EH (cell line): ENCODE data around the gene MAD1L1.

ENCODE experiments used
- DNase-seq: peaks from one replicate; pipeline ENCODE4 v3.0.0-alpha.2; 2015; ENCODE audit warnings: low read depth

Gene MAD1L1

DNA sequence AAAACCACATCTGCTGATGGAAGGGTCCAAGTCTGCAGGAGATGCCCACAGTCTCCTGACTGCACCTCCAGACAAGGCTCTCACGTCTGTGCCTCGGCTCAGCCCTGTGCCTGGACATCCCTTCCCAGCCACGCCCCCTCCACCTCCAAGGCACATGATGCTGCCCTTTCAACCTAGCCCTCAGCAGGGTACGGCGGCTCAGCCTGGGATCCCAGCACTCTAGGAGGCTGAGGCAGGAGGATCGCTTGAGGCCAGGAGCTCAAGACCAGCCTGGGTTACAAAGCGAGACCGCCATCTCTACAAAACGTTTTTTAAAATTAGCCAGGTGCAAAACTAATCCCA is 14.3 kb downstream of the MAD1L1 start:
- DNase-seq = no peak

GRCh38 chr7:2217716-2218443 is 14.9 kb downstream of the MAD1L1 start:
- peak; percentile 16 for DNase-seq

GRCh38 chr7:2217206-2217605 is 15.5 kb downstream of the MAD1L1 start:
- no peak for DNase-seq

GRCh38 chr7:2215851-2216250 is 16.9 kb downstream of the MAD1L1 start:
- DNase-seq = no peak

- DNase-seq = no peak
Measured at GRCh38 chr7:2214636-2215035, 18.1 kb downstream of the MAD1L1 start.

DNA sequence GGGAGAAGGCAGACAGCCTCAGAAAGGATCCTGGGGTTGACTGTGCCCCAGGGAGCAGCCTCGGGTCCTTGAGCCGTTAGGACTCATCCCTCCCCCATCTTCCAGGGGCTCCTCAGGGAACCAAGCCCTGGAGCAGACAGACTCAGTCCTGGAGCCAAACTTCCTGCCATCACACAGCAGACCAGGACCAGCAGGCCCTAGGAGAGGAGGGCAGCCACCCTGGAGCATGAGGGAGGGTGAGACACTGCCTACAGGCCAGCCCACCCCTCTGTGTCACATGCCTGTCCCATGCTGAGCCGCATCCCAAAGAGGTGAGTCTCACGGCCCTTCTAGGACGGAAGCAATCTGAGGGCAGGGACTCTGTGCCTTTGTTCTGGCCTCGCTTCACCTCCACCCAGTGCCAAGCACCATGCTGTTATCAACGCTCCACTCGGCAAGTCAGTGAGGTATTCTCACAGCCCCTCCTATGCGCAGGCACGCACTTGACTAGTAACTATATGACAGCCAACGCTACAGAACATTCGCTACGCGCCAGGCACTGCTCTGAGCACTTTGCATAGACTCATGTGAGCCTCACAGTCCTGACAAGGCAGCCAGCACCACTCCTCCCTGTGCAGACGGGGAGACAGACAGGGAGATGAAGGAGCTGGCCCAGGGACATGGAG is 19.1 kb downstream of the MAD1L1 start:
- no peak for DNase-seq

GRCh38 chr7:2212906-2213305 is 19.8 kb downstream of the MAD1L1 start:
- DNase-seq = peak; percentile 16

GRCh38 chr7:2211926-2212325 is 20.8 kb downstream of the MAD1L1 start:
- DNase-seq = no peak

GRCh38 chr7:2211259-2211880 is 21.4 kb downstream of the MAD1L1 start:
- DNase-seq = no peak

- no peak for DNase-seq
Measured at GRCh38 chr7:2210551-2211258, 22.0 kb downstream of the MAD1L1 start.

- no peak for DNase-seq
Measured at GRCh38 chr7:2209961-2210323, 22.8 kb downstream of the MAD1L1 start.

- DNase-seq = peak; percentile 78
Measured at GRCh38 chr7:2209146-2209960, 23.4 kb downstream of the MAD1L1 start.

- DNase-seq = no peak
Measured at GRCh38 chr7:2208712-2209111, 24.0 kb downstream of the MAD1L1 start.

DNA sequence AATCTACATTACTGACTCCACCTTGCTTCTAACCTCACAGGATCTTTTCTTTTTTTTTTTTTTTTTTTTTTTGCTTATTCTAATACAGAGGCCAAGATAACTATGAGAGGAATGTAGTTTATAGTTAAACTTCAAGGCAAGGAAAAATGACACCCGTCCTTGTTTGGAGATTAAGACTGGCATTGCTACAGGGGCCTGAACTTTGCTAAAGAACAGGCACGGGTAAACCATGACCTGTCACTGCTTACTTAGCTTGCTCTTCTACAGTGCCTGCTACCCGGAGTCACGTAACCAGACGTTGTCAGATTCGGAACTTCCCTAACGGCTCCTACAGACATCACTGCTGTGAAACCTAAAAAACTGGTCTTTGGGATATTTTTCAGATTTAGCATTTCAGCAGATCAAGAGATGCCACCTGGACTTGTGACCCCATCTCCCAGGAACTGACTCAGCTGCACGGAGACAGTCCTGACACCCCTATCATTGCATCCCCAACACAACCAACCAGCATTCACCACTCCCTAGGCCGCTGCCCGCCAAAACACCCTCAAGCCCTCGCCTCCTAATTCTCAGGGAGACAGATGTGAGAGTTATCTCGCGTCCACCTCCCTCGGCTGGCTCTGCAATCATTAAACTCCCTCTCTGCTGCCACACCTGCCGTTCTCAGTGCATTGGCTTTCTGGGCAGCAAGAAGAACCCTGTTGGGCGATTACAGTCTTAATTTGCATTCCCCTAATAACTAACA is 27.5 kb downstream of the MAD1L1 start:
- peak; percentile 57 for DNase-seq

DNA sequence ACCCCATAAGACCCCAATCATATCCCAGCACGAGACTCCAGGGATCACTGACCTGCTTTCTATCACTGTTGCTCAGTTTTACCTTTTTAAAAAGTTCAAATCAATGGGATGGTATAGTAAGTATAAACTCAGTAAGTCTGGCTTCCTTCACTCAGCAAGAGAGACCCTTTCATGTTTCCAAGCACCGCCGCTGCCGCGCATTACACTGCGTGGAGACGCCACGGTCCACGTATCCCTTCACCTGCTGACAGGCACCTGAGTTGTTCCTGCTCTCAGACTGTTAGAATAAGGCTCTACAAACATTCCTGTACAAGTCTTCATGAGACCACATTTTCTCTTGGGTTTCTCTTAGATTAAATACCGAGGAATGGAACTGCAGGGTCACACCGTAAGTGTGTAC is 28.3 kb downstream of the MAD1L1 start:
- no peak for DNase-seq

GRCh38 chr7:2203766-2204300 is 28.9 kb downstream of the MAD1L1 start:
- peak; percentile 23 for DNase-seq

DNA sequence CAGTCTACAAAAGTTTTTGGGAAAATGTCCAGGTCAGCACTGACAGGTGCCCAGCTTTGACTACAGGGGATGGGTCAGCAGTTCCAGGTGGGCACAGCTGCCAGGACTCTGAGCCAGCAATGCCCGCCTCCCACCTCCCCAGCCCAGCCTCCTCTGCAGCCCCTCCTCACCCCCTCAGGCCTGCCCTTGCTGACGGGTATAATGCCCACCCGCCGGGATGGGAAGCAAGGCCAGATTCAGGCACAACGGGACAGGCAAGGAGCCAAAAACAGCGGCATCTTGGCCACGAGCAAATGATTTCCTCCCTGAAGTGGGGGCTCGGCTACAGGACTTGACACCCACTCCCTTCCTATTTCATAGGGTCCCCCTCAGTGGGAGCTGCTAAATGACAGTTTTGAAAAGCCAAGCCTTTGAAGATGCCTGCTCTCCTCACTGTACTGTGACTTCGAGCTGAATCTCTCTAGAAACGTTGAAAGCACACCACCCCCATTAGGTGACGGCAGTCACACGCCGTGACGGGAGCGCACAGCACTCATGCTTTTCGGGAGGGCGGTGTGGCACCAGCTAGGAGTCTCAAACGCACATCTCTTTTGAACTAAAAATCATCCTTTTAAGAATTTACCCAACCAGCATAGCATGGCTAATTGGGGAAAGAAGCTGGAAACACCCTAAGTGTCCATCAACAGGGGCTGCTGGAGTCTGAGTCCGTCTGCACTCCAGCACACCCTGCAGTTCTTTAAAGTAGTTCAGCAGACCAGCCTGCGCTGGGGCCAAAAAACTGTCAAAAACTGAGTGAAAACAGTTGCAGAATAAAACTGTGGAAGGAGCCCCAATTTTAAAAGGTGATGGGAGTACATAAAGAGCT is 29.6 kb downstream of the MAD1L1 start:
- DNase-seq = no peak

GRCh38 chr7:2202361-2202761 is 30.4 kb downstream of the MAD1L1 start:
- DNase-seq = no peak

DNA sequence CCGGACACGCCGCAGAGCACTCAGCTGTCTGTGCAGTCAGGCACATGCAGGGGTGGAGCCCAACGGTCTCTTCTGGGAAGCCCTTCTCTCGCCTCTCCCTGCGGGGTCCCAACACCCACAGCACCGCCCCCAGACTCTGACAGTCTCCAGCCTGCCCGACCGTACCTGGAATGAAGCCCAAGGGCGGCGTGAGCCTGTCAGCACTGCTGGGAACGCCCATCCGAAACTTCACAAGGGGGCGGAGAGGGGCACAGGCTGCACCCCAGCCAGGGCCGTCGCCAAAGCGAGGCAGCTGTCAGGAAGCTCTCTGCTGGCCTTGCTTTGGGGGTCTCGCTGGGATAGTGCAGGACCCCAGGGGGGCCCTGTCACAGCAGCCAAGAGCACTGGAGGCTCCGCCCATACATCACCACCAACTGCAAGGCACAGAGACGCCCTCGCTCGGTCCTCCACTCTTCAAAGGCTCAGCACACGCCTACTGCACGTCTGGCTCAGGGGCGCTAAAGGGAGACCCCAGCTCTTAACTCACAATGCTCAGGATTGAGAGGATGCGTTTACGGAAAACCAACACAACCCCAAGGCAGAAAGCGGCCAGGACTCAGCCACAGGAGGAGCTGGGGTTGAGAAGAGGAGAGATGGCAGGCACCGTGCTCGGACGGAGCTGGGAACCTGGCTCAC is 30.9 kb downstream of the MAD1L1 start:
- no peak for DNase-seq
